Activated T-helper 9 cell treated with anti-CD3 and anti-CD28 coated beads, Interleukin-2, amount 50 U/mL, for 16 hours (primary cell): Measurements from ENCODE around the gene ZNF660.

ENCODE experiments used
- DNase-seq: peaks from one replicate; pipeline ENCODE4 v3.0.0-alpha.2; 2020; ENCODE audit warnings: low read depth

Gene ZNF660

GRCh38 chr3:44632193-44632592 is 47.4 kb downstream of the ZNF660 start:
- DNase-seq: no peak

GRCh38 chr3:44642337-44642736 is 57.6 kb downstream of the ZNF660 start:
- DNase-seq: no peak

- no peak for DNase-seq
Measured at GRCh38 chr3:44643024-44643423, 58.3 kb downstream of the ZNF660 start.

- no peak for DNase-seq
Measured at GRCh38 chr3:44647771-44648170, 63.0 kb downstream of the ZNF660 start.

GRCh38 chr3:44648564-44649229 is 63.9 kb downstream of the ZNF660 start, which contains the start of gene ZNF35:
ZNF35 (plus strand) TSS chr3:44648732; CDS start chr3:44651068, 2,336 bp downstream.
- DNase-seq: no peak
